Transverse colon (tissue), 4 donors: ENCODE results near the gene PDGFC.

Source experiments
- POLR2AphosphoS5 ChIP-seq, 3 donors: sonication (generic); formaldehyde crosslinking; IDR thresholded peaks; one replicate each; pipeline ENCODE4 v1.6.1; 2016; ENCODE audit warnings: antibody characterized with exemption in 3 of 3
- TF ChIP-seq, protein P1 (sequence below), 5 experiments: fragments of 200-600 bp in 3 of 5; fragments of 450-650 bp in 2 of 5; sonication (generic) in 3 of 5; IDR thresholded peaks; 1 replicate in 2 of 5; 2 replicates in 3 of 5; pipeline ENCODE4 v1.5.1; 2016 to 2017; ENCODE audit warnings: antibody characterized with exemption in 5 of 5, inconsistent platforms in 3 of 5, mild to moderate bottlenecking in 2 of 5, moderate library complexity in 1 of 5

DNA sequence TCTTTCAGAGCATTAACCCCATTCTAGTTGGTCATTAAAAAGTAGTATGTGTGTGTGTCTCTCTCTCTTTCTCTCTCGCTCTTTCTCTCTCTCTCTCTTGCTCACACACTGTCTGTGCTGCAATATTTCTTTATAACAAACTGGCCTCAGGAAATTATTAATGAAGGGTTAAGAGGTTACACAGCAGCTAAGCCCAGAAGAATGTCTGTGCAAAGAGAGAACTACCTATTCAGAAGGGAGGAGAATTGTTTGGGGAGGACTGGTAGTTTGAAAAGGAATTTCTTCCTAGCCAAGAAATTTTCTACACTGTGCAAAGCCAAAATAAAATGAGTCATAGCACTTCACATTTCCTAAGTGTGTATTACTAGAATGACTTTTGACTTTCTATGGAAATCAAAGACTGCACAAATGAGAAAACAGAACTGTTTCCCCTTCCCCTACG is 22.2 kb downstream of the PDGFC start:
- no peak for TF ChIP-seq POLR2AphosphoS5 (IDR thresholded peaks at IDR 0.05)
- TF ChIP-seq, protein P1, sequence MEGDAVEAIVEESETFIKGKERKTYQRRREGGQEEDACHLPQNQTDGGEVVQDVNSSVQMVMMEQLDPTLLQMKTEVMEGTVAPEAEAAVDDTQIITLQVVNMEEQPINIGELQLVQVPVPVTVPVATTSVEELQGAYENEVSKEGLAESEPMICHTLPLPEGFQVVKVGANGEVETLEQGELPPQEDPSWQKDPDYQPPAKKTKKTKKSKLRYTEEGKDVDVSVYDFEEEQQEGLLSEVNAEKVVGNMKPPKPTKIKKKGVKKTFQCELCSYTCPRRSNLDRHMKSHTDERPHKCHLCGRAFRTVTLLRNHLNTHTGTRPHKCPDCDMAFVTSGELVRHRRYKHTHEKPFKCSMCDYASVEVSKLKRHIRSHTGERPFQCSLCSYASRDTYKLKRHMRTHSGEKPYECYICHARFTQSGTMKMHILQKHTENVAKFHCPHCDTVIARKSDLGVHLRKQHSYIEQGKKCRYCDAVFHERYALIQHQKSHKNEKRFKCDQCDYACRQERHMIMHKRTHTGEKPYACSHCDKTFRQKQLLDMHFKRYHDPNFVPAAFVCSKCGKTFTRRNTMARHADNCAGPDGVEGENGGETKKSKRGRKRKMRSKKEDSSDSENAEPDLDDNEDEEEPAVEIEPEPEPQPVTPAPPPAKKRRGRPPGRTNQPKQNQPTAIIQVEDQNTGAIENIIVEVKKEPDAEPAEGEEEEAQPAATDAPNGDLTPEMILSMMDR (IDR thresholded peaks at IDR 0.05) = no peak
